Fibroblast of lung (primary cell): ENCODE measurements around the gene TMEM239. TPM values are rescaled to one million over a fixed set of nuclear protein-coding genes. Genes with fewer than 3 reads are reported as not detected.

ENCODE experiments used
- DNase-seq, 2 donors: peaks; one replicate each; pipeline versions ENCODE4 v3.0.0 to v3.0.0-alpha.2; 2010; ENCODE audit warnings: low read depth in 2 of 2
- H2AFZ ChIP-seq: 2 replicates; pipeline ENCODE4 v1.5.1; 2012; ENCODE audit warnings: low read length, control low read depth, inconsistent platforms
- H3K27ac ChIP-seq: 2 replicates; pipeline ENCODE4 v1.5.1; 2011; ENCODE audit warnings: low read length, control low read depth; ENCODE audit not compliant: insufficient read depth
- H3K27me3 ChIP-seq: 2 replicates; pipeline ENCODE4 v1.5.1; 2011; ENCODE audit warnings: mild to moderate bottlenecking, low read length; ENCODE audit not compliant: control insufficient read depth, insufficient read depth
- H3K36me3 ChIP-seq: 2 replicates; pipeline ENCODE4 v1.5.1; 2011; ENCODE audit warnings: low read length; ENCODE audit not compliant: control insufficient read depth, insufficient read depth
- H3K4me1 ChIP-seq: 2 replicates; pipeline ENCODE4 v1.5.1; 2011; ENCODE audit warnings: low read length; ENCODE audit not compliant: control insufficient read depth, insufficient read depth; ENCODE audit errors: extremely low read depth
- H3K4me2 ChIP-seq: 2 replicates; pipeline ENCODE4 v1.5.1; 2011; ENCODE audit warnings: low read length, control low read depth; ENCODE audit not compliant: insufficient read depth; ENCODE audit errors: extremely low read depth
- H3K4me3 ChIP-seq, 4 experiments: fragments of 200-600 bp in 1 of 4; sonication (generic) in 1 of 4; replicated peaks in 1 of 4; 2 replicates each; pipeline ENCODE4 v1.5.1; 2011 to 2016; ENCODE audit warnings: low read length in 4 of 4, low read depth in 3 of 4, mild to moderate bottlenecking in 3 of 4, control low read depth in 2 of 4, inconsistent platforms in 1 of 4, mixed read lengths in 1 of 4; ENCODE audit not compliant: insufficient read depth in 1 of 4; ENCODE audit errors: control extremely low read depth in 1 of 4
- H3K79me2 ChIP-seq: 2 replicates; pipeline ENCODE4 v1.5.1; 2012; ENCODE audit warnings: mild to moderate bottlenecking, low read length, inconsistent platforms; ENCODE audit not compliant: control insufficient read depth, insufficient read depth
- H3K9ac ChIP-seq: 2 replicates; pipeline ENCODE4 v1.5.1; 2011; ENCODE audit warnings: mild to moderate bottlenecking, low read length, control low read depth; ENCODE audit not compliant: insufficient read depth
- H3K9me3 ChIP-seq: 2 replicates; pipeline ENCODE4 v1.5.1; 2012; ENCODE audit warnings: low read depth, low read length; ENCODE audit not compliant: control insufficient read depth, insufficient read depth
- H4K20me1 ChIP-seq: 2 replicates; pipeline ENCODE4 v1.5.1; 2011; ENCODE audit warnings: low read length; ENCODE audit not compliant: control insufficient read depth, insufficient read depth; ENCODE audit errors: extremely low read depth
- EZH2 ChIP-seq: IDR thresholded peaks from 2 replicates; pipeline ENCODE4 v1.5.1; 2012; ENCODE audit warnings: low read length, control low read depth, mild to moderate bottlenecking; ENCODE audit errors: missing control alignments
- polyA plus RNA-seq, 2 donors: library from polyadenylated mRNA; depleted of rRNA in 1 of 2; stranded (reverse) in 1 of 2; unstranded in 1 of 2; fragments of >200 nt; gene quantifications; 2 replicates each; pipeline ENCODE4 v1.2.1, GENCODE V29; 2011 to 2012; ENCODE audit warnings: missing spikeins in 1 of 2
- total RNA-seq: library from RNA; depleted of rRNA; stranded (reverse); fragments of >200 nt; gene quantifications from 2 replicates; pipeline ENCODE4 v1.2.1, GENCODE V29; 2014
- TF ChIP-seq, protein P1 (sequence below), 2 donors: IDR thresholded peaks in 1 of 2; conservative IDR thresholded peaks in 1 of 2; 1 replicate in 1 of 2; 2 replicates in 1 of 2; pipeline ENCODE4 v1.5.1; 2011 to 2012; ENCODE audit warnings: low read length in 2 of 2, control low read depth in 1 of 2, inconsistent platforms in 1 of 2, low read depth in 1 of 2, mild to moderate bottlenecking in 1 of 2

The TMEM239 gene
- total and polyA plus RNA-seq, 2 donors (not counting 1 experiment from before 2014, with no cell fraction given): 0.03 TPM; not detected in 1

DNA sequence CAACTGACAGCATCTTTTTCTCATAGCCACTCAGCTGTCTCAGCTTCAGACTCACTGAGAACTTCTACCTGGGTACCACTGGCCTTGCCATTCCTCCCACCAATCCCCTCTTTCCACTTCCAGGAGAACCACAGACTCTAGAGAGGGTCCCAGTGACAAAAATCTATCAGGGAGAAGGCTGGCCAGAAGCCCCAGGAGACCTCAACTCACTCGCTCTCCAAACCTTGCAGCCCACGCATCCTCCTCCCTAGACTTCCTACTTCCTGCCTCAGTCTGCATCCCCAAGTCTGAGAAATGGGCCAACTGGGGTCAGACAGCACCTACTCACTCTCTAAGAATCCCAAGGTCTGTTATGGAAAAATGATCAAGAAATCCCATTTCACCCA, 1.2 kb downstream of the TMEM239 start:
- Histone ChIP-seq H3K4me3 (no peak overlapping the region), H3K4me2 (no peak overlapping the region), H4K20me1 (no peaks in the 10 kb centered on the region), H3K27me3 (peaks cover 14% of the 10 kb centered on the region), H3K4me1 (peaks cover 29% of the 10 kb centered on the region), H3K36me3 (no peaks in the 10 kb centered on the region), H3K27ac (no peak overlapping the region), H3K9ac (no peak overlapping the region), H3K79me2 (no peaks in the 10 kb centered on the region), H2AFZ (no peak overlapping the region), H3K9me3 (no peaks in the 10 kb centered on the region)
- DNase-seq: no peak
- TF ChIP-seq, protein P1, sequence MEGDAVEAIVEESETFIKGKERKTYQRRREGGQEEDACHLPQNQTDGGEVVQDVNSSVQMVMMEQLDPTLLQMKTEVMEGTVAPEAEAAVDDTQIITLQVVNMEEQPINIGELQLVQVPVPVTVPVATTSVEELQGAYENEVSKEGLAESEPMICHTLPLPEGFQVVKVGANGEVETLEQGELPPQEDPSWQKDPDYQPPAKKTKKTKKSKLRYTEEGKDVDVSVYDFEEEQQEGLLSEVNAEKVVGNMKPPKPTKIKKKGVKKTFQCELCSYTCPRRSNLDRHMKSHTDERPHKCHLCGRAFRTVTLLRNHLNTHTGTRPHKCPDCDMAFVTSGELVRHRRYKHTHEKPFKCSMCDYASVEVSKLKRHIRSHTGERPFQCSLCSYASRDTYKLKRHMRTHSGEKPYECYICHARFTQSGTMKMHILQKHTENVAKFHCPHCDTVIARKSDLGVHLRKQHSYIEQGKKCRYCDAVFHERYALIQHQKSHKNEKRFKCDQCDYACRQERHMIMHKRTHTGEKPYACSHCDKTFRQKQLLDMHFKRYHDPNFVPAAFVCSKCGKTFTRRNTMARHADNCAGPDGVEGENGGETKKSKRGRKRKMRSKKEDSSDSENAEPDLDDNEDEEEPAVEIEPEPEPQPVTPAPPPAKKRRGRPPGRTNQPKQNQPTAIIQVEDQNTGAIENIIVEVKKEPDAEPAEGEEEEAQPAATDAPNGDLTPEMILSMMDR (conservative IDR thresholded peaks at IDR 0.05 in 1 of 2, IDR thresholded peaks at IDR 0.05 in 1 of 2; ENCODE audit: low read depth in 1 of 2, low read length in 2 of 2): no peak
- TF ChIP-seq EZH2: no peak

DNA sequence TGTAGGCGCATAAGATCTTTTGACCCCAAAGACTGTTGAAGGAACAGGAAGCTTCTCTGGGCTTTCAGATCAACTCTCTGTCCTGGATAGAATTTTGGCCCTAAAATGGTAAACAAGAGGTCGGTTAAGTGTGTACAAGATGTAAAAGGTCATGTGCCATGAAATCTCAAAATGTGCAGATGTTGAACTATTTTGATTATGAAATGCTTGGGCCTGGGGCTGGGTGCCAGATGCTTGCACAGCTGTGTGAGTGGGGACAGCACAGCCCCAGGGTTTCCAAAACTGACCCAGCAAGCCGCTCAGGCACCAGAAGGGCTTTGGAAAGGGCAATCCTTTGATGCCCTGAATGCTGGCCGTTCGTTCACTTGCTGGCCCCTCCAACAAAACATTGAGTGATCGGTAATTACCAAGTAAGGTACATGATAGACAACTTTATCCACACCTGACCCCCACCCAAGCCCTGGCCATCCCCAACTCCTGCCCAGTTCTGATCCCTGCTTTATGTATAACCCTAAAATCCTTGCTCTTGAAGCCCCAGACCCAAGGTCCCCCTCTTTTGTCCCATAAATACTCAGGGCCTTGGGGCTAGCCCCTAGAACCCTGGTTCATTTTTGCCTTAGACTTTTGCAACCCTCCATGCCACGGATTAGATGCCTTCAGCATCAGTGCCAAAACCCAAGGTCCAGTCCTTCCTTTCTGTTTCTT, 1.9 kb downstream of the TMEM239 start:
- H3K36me3 ChIP-seq: no peaks in the 10 kb centered on the region
- no peaks in the 10 kb centered on the region for H3K9me3 ChIP-seq
- no peak overlapping the region for H2AFZ ChIP-seq
- peak in 1 of 2 donors; percentile 32 for DNase-seq
- no peaks in the 10 kb centered on the region for H4K20me1 ChIP-seq
- no peak overlapping the region for H3K4me2 ChIP-seq
- H3K4me1 ChIP-seq: peaks cover 29% of the 10 kb centered on the region
- no peak overlapping the region for H3K27ac ChIP-seq
- H3K27me3 ChIP-seq: peaks cover 14% of the 10 kb centered on the region
- no peaks in the 10 kb centered on the region for H3K79me2 ChIP-seq
- no peak for TF ChIP-seq EZH2
- TF ChIP-seq, protein P1 (conservative IDR thresholded peaks at IDR 0.05 in 1 of 2, IDR thresholded peaks at IDR 0.05 in 1 of 2; ENCODE audit: low read depth in 1 of 2, low read length in 2 of 2): no peak
- H3K4me3 ChIP-seq: no peak overlapping the region
- H3K9ac ChIP-seq: no peak overlapping the region

DNA sequence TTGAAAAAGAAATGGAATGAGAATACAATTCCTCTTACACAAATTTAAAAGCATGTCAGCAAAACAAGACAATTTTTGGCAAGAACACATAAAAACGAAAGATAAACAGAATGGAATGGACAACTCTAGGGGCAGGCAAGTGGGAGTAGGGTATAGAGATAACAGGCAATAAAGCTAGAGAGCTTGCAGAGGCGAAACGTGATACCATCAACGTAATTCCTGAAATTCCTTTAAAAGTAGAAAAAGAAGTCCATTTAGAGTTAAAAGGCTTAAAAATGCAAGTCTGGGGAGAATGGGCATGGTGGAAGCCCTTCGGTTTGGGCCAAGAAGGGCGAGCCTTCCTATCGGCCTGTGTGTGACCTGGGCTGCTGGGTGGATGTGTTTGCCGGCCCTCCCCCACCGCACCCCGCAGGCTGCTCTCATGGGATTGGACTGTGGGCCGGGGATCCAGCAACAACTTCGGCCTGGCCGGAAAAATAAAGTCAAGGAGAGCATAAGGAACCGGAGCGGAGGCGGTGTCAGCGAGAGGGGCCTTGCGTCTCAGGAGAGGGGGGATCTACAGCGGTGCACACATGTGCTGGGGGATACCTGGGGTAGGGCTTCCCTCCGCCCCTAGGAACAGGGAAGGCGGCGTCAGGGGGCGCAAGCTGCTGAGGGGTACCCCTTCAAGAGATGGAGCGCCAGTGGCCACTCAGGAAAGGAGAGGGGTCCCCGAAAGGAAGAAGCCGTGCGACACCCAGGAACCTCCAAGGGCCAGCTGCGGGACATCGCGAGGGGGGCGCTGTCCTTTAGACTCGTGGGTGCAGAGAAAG, 4.1 kb downstream of the TMEM239 start:
- TF ChIP-seq, protein P1 (conservative IDR thresholded peaks at IDR 0.05 in 1 of 2, IDR thresholded peaks at IDR 0.05 in 1 of 2; ENCODE audit: low read depth in 1 of 2, low read length in 2 of 2): no peak
- TF ChIP-seq EZH2: peak; percentile 63
- Histone ChIP-seq H3K27ac (peak overlapping the region; percentile 35), H3K27me3 (peaks cover 14% of the 10 kb centered on the region), H3K9ac (no peak overlapping the region), H3K4me1 (peaks cover 20% of the 10 kb centered on the region), H3K79me2 (no peaks in the 10 kb centered on the region), H2AFZ (no peak overlapping the region), H3K4me2 (peak overlapping the region; percentile 55), H3K36me3 (no peaks in the 10 kb centered on the region), H3K4me3 (no peak overlapping the region), H3K9me3 (no peaks in the 10 kb centered on the region), H4K20me1 (no peaks in the 10 kb centered on the region)
- peak; percentile 39 to 63 for DNase-seq
